C4-2B (cell line): ENCODE measurements around the gene ZNF91.
"Not testable (repeated sequence)": the region's sequence is repeated elsewhere in the genome, so short reads cannot be mapped to it uniquely, and the experiment has no call there.

Experiments used
- H3K27ac ChIP-seq: fragments of 450-650 bp; 2 replicates; pipeline ENCODE4 v1.5.1; 2017
- CTCF ChIP-seq: fragments of 450-650 bp; conservative IDR thresholded peaks from 2 replicates; pipeline ENCODE4 v1.5.1; 2017; ENCODE audit warnings: mild to moderate bottlenecking
- ZFX ChIP-seq: fragments of 450-650 bp; IDR thresholded peaks from 2 replicates; pipeline ENCODE4 v1.6.1; 2017

Gene ZNF91

GRCh38 chr19:23346696-23347095, 48.6 kb downstream of the ZNF91 start:
- H3K27ac ChIP-seq, result no peak overlapping the region

GRCh38 chr19:23345838-23346237, 49.4 kb downstream of the ZNF91 start:
- H3K27ac ChIP-seq, result no peak overlapping the region
- TF ChIP-seq CTCF, result no peak; the same call in 1 of the 2 replicates
- no peak for TF ChIP-seq ZFX

More at GRCh38 chr19:23346696-23347095, 48.6 kb downstream of the ZNF91 start:
- no peak for TF ChIP-seq CTCF
- TF ChIP-seq ZFX, result no peak

- H3K27ac ChIP-seq, result no peak overlapping the region
- TF ChIP-seq ZFX, result no peak
These were observed 51.7 kb downstream of the ZNF91 start for GRCh38 chr19:23343434-23344010.

- no peak for TF ChIP-seq CTCF
- TF ChIP-seq ZFX, result no peak
- no peak overlapping the region for H3K27ac ChIP-seq
These were observed 67.1 kb downstream of the ZNF91 start for GRCh38 chr19:23328211-23328610.

GRCh38 chr19:23321953-23322549, 73.2 kb downstream of the ZNF91 start:
- H3K27ac ChIP-seq, result no peak overlapping the region
- no peak for TF ChIP-seq CTCF

- not testable (repeated sequence) for H3K27ac ChIP-seq
These were observed 73.9 kb downstream of the ZNF91 start for GRCh38 chr19:23321403-23321802.

- not testable (repeated sequence) for H3K27ac ChIP-seq
These were observed 75.7 kb downstream of the ZNF91 start for GRCh38 chr19:23319571-23319970.

- not testable (repeated sequence) for H3K27ac ChIP-seq
These were observed 76.3 kb downstream of the ZNF91 start for GRCh38 chr19:23318941-23319340.

GRCh38 chr19:23318143-23318542, 77.1 kb downstream of the ZNF91 start:
- H3K27ac ChIP-seq, result no peak overlapping the region
- TF ChIP-seq ZFX (no peak), CTCF (no peak)

GRCh38 chr19:23315286-23315685, 80.0 kb downstream of the ZNF91 start:
- TF ChIP-seq ZFX (no peak), CTCF (no peak)
- H3K27ac ChIP-seq, result no peak overlapping the region
